Omental fat pad (tissue), 4 donors: ENCODE data around the gene LRCH3. TPM values are rescaled to one million over a fixed set of nuclear protein-coding genes. Genes with fewer than 3 reads are reported as not detected.

Experiments
- ATAC-seq: fragments of 150-250 bp; one replicate; pipeline ENCODE4 v1.9.1; 2016; ENCODE audit warnings: mild to moderate bottlenecking, moderate library complexity; ENCODE audit not compliant: low FRiP score
- DNase-seq: peaks from one replicate; pipeline ENCODE4 v3.0.0-alpha.2; 2019; ENCODE audit warnings: low spot score
- total RNA-seq, 4 donors: library from RNA; depleted of rRNA; stranded (reverse); fragments of >200 nt; gene quantifications; one replicate each; pipeline ENCODE4 v1.1.0, GENCODE V29; 2016
- TF ChIP-seq, protein P1 (sequence below), 3 donors: fragments of 450-650 bp; IDR thresholded peaks; one replicate each; pipeline ENCODE4 v1.5.1; 2016 to 2017; ENCODE audit warnings: antibody characterized with exemption in 3 of 3, mild to moderate bottlenecking in 3 of 3, moderate library complexity in 2 of 3

Gene LRCH3
- total RNA-seq, 4 donors from 2014 or later = 34.8 to 70.9 (median 38.0) TPM

DNA sequence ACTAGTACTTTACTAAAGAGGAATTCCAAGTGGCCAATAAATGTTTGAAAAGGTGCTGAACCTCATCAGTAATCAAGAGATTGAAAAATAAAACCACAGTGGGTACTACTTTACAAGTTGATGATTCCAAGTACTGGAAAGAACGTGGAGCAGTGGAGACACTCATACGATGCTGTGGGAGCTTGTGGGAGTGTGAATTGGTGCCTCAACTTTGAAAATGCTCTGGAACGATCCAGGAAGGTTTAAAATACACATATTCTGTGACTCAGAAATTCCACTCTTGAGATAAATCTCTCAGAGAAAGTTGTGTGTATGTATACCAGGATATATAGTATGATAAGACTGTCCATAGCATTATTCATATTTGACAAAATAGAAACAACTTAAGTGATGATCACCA lies 9.3 kb downstream of the LRCH3 start:
- DNase-seq (no peak), ATAC-seq (no peak)
- TF ChIP-seq, protein P1, sequence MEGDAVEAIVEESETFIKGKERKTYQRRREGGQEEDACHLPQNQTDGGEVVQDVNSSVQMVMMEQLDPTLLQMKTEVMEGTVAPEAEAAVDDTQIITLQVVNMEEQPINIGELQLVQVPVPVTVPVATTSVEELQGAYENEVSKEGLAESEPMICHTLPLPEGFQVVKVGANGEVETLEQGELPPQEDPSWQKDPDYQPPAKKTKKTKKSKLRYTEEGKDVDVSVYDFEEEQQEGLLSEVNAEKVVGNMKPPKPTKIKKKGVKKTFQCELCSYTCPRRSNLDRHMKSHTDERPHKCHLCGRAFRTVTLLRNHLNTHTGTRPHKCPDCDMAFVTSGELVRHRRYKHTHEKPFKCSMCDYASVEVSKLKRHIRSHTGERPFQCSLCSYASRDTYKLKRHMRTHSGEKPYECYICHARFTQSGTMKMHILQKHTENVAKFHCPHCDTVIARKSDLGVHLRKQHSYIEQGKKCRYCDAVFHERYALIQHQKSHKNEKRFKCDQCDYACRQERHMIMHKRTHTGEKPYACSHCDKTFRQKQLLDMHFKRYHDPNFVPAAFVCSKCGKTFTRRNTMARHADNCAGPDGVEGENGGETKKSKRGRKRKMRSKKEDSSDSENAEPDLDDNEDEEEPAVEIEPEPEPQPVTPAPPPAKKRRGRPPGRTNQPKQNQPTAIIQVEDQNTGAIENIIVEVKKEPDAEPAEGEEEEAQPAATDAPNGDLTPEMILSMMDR (IDR thresholded peaks at IDR 0.05) = no peak

DNA sequence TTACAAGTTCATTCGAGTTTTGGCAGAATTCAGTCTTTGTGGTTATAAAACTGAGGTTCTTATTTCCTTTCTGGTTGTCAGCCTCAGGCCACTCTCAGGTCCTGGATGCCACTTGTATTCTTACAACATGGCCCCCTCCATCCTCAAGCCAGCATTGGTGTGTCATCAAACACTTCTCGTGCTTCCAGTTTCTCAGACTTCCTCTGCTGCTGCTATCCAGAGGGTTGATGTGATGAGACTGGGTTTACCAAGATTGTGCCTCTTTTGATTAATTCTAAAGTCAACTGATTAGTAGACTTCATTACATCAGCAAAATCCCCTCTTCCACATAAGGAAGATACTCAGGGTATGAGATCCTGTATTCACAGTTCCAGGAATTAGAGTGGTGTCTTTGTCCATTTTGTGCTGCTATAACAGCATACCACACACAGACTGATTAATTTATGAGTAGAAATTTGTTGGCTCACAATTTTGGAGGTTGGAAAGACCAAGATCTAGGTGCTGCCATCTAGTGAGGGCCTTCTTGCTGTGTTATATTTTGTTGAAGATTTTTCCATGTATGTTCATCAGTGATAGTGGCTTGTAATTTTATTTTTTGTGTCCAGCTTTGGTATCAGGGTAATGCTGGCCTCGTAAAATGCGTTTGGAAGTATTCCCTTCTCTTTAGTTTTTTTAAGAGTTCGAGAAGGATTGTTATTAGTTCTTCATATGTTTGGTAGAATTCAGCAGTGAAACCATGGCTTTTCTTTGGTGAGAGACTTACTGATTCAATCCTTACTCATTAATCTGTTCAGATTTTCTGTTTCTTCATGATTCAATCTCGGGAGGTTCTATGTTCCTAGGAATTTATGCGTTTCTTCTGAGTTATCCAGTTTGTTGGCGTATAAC lies 11.1 kb downstream of the LRCH3 start:
- peak; percentile 49 for ATAC-seq
- no peak for DNase-seq

DNA sequence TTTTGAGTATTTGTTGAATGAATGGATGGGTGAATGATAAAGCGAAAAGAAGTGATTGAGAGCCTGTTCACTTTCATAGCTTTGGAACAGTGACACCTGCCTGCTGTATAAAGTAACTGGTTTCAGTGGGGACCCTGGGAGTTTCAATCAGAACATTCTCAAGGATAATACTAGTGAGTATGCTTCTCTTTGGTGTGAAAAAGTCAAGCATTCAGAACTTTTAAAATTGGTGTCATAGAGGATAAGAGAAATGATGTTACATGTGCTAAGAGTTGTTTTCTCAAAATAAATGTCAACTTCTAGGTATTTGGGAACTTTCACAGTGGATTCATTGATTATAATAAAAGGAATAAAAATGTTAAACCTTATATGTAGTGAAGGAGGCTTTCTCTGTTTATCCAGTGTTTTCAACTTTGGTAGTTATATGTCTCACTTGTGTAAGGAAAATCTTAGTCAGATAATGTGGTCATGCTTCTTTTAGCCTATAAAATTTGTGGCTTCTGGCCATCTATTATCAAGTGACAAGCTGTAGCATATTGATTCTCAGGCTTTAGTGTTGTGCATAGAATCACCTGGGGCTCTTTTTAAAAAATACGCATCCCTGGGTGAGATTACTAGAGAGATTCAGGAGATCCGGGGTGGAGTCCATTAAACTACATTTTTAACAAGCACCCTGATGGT lies 11.9 kb downstream of the LRCH3 start:
- ATAC-seq = no peak
- TF ChIP-seq, protein P1 (IDR thresholded peaks at IDR 0.05) = no peak
- DNase-seq = no peak

More for the DNA sequence above, 11.1 kb downstream of the LRCH3 start:
- TF ChIP-seq, protein P1 (IDR thresholded peaks at IDR 0.05) = no peak

DNA sequence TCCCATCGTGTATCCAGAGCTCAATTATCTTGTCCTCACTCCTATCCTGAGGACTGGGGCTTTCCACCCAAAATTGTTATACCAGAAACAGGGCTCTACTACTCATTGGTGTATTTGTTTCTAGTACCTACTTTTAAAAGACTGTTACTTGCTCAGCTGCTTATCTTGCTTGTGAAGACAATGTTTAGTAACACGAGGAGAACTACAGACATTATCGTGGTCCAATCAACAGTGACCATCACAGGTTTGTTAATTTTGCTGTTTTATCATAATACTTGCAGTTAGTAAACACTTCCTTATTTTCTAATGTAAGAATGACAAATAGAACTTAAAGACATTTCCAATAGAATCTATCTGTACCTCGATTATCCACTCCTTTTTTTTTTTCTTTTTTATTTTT lies 13.5 kb downstream of the LRCH3 start:
- ATAC-seq = no peak
- DNase-seq = no peak
- TF ChIP-seq, protein P1 (IDR thresholded peaks at IDR 0.05) = no peak

DNA sequence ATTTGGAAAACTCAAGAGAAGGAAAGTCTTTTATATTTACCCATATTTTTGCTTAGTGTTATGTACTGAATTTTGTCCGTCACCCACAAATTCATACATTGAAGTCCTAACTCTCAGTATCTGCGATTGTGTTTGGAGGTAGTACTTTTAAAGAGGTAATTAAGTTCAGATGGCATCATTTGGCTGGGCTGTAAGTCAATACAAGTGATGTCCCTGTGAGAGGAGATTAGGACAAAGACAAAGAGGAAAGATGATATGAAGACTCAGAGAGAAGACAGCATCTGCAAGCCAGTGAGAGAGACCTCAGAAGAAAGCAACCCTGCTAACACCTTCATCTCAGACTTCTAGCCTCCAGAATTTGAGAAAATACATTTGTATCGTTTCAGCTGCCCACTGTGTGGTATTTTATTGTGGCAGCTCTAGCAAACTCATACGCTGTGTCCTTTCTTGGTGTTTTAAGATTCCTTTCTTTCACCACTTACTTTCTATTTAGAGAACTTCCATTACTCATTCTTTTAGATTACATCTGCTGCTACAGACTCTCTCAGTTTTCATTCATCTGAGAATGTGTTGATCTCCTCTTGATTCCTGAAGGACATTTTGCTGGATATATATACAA lies 17.0 kb downstream of the LRCH3 start:
- ATAC-seq = no peak
- no peak for DNase-seq
- TF ChIP-seq, protein P1 (IDR thresholded peaks at IDR 0.05) = no peak

DNA sequence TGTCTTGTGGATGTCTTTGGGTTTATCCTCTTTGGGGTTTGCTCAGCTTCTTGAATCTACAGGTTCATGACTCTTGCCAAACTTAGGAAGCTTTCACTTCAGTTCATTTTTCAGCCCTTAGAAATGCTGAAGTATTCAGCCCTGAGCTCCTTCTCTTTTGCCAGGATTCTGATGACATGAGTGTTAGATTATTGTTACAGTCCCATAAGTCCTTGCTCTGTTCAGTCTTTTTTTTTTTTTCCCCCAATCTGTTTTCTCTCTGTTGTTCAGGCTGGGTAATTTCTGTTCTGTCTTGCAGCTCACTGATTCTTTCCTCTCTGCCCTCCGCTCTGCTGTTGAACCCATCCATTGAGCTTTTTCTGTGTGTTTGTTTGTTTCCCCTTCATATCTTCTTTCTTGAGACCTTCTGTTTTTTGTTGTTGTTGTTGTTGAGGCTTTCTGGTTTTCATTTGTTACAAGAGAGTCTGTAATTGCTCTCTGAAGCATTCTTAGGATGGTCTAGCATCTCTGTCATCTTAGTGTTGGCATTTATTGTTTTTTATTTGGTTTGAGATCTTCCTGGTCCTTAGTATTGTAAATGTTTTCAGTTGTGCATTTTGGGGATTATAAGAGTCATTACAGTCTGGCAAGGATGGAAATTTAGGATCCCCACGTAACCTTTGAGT lies 18.4 kb downstream of the LRCH3 start:
- ATAC-seq (no peak), DNase-seq (no peak)
- TF ChIP-seq, protein P1 (IDR thresholded peaks at IDR 0.05) = no peak
